ENCODE measurements around the gene EFCAB14. TPM values are rescaled to one million over a fixed set of nuclear protein-coding genes. Genes with fewer than 3 reads are reported as not detected.

EFCAB14 gene
- total and polyA plus RNA-seq, 9 of the 15 experiments (the other 6 are each of a cell fraction or from before 2014, with no cell fraction given) = 7.3 to 49.0 (median 37.3) TPM

- TF ChIP-seq POLR2H (tag; IDR thresholded peaks at IDR 0.05; ENCODE audit: low read depth) (no peak), PKNOX1 (IDR thresholded peaks at IDR 0.05) (peak; percentile 88), PTRF (tag; IDR thresholded peaks at IDR 0.05) (no peak), ZNF785 (CRISPR knock-in tag; IDR thresholded peaks at IDR 0.05) (no peak), GTF3C2 (IDR thresholded peaks at IDR 0.05; ENCODE audit: borderline replicate concordance, extremely low read depth, insufficient read length) (no peak)
Observed at GRCh38 chr1:46673749-46674182, 45.1 kb downstream of the EFCAB14 start (continued).

DNA sequence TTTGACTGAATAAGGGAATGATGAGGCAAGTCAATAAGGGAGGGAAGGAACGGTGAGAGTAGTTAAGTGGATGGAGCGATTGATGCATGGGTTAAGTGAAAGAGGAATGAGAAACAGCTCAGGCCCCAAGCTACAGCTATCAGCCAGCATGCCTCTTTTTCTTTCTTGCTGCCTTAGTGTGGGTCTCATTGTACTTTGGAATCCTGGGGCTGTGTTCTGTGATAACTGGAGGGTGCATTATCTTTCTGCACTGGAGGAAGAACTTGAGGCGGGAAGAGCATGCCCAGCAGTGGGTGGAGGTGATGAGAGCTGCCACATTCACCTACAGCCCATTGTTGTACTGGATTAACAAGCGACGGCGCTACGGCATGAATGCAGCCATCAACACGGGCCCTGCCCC lies 46.2 kb downstream of the EFCAB14 start:
- 58% methylated on average over 8 of the region's 8 CpGs for WGBS (ENCODE audit: insufficient coverage, low coverage, missing lambda C conversion rate)
- Histone ChIP-seq H3K4me1 (replicated peaks in 1 of 2; ENCODE audit: control insufficient read depth in 2 of 2, insufficient read depth in 2 of 2, low read length in 2 of 2) (peaks cover 13 to 42% of the 10 kb centered on the region in 2 experiments; a peak in 4 of 5 replicates), H2AFZ (ENCODE audit: low read depth, low read length) (no peak overlapping the region), H4K20me1 (replicated peaks; ENCODE audit: control insufficient read depth, insufficient read depth, low read length) (no peaks in the 10 kb centered on the region), H3K27ac (ENCODE audit: extremely low read depth, low read depth, low read length) (no peak overlapping the region; the same call in 2 of the 3 replicates), H3K79me2 (ENCODE audit: control insufficient read depth, insufficient read depth, low read length) (peaks cover 4% of the 10 kb centered on the region; the same call in 2 of the 3 replicates), H3K9me3 (replicated peaks; ENCODE audit: control insufficient read depth, insufficient read depth, low read depth, low read length) (no peaks in the 10 kb centered on the region), H3K4me3 (no peak overlapping the region), H3K4me2 (ENCODE audit: insufficient read depth, low read length) (no peak overlapping the region), H3K9ac (ENCODE audit: insufficient read depth in 1 of 2, low read depth in 2 of 2, low read length in 2 of 2) (peak overlapping the region in 1 of 2 experiments; percentile 47; a peak in 2 of 4 replicates), H3K9me1 (ENCODE audit: control insufficient read depth, insufficient read depth, low read length) (peaks cover 6% of the 10 kb centered on the region), H3K27me3 (ENCODE audit: control insufficient read depth in 2 of 2, insufficient read depth in 2 of 2, low read length in 2 of 2) (no peaks in the 10 kb centered on the region), H3K36me3 (ENCODE audit: control insufficient read depth, insufficient read depth, low read length) (peaks cover 37% of the 10 kb centered on the region; the same call in 2 of the 3 replicates)
- BruUV-seq (replicated peaks) = no TSS peak
- TF ChIP-seq CBFA2T3 (IDR thresholded peaks at IDR 0.05) (peak; percentile 17; the same call in 1 of the 2 replicates), TCF3 (CRISPR knock-in tag; IDR thresholded peaks at IDR 0.05) (peak; percentile 13; the same call in 1 of the 2 replicates), FOXP1 (CRISPR knock-in tag; IDR thresholded peaks at IDR 0.05) (no peak), ATF4 (CRISPR knock-in tag; IDR thresholded peaks at IDR 0.05) (no peak), ZBTB5 (IDR thresholded peaks at IDR 0.05) (no peak), RCOR1 (IDR thresholded peaks at IDR 0.05; ENCODE audit: borderline replicate concordance in 1 of 2, low read depth in 2 of 2, low read length in 2 of 2) (no peak), NCOA6 (IDR thresholded peaks at IDR 0.05) (no peak)
- POLR2A ChIA-PET = interaction anchor here (0.5 to 2.1 kb wide), 8 partner anchors 8 to 1719 kb away, joined by 3 to 8 read pairs (median 3); no protein-coding TSS in a partner anchor
- DNase-seq (ENCODE audit: extremely low read depth in 1 of 4, low spot score in 3 of 4) (peak in 1 of 4 experiments; percentile 18), FAIRE-seq (no peak), ATAC-seq (no peak)
- intact Hi-C loops (cut with micrococcal nuclease) = no loop called here
- in situ Hi-C loops (cut with MboI) = no loop called here
- CTCF ChIA-PET (ENCODE audit: low intra/inter-chr PET ratio) = no interaction called here

Measured in K562 (cell line).